T47D (cell line): ENCODE measurements around the gene ZNF24.

Experiments used
- DNase-seq, 2 experiments: peaks; one replicate each; pipeline versions ENCODE4 v3.0.0 to v3.0.0-alpha.2; 2011 to 2012; ENCODE audit warnings: low read depth in 1 of 2, low spot score in 1 of 2
- JUND ChIP-seq: IDR thresholded peaks from 2 replicates; pipeline ENCODE4 v1.6.1; 2012; ENCODE audit warnings: low read depth
- in situ Hi-C: cut with HindIII; loops from 2 replicates; pipeline ENCODE4 v1.10.0; 2016; ENCODE audit warnings: low sequenced_read_pairs, low pct_unique_long_range_greater_than_20kb

The ZNF24 gene

GRCh38 chr18:35376742-35377695, 32.8 kb upstream of the ZNF24 start, which contains the start of gene ZNF396:
Gene ZNF396 (minus strand): TSS chr18:35377337. CDS start chr18:35374292, 3,045 bp downstream.
- peak; percentile 73 to 84 for DNase-seq
- in situ Hi-C loops, result no loop called here
- TF ChIP-seq JUND, result no peak

GRCh38 chr18:35376393-35376741, 32.1 kb upstream of the ZNF24 start:
- no peak for TF ChIP-seq JUND
- in situ Hi-C loops, result no loop called here
- DNase-seq, result peak; percentile 6 to 11

DNA sequence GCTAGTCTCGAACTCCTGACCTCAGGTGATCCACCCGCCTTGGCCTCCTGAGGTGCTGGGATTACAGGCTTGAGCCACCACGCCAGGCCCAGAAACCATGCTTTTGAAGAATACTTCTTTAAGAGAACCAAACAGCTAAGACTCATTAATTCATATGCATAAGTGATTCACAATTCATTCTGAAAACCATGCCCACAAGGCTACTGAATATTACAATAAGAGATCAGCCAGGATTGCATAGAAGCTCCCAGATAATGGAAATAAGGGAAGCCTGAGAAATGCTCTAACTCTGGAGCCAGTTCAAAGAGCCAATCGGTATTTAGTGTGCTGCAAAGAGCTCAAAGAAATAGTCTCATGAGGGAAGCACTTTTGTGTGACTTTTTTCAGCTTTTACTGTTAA, 30.5 kb upstream of the ZNF24 start:
- no peak for TF ChIP-seq JUND
- in situ Hi-C loops, result no loop called here
- DNase-seq, result no peak

- DNase-seq, result no peak
- in situ Hi-C loops, result no loop called here
- TF ChIP-seq JUND, result no peak
Measured at GRCh38 chr18:35371412-35372195, 27.4 kb upstream of the ZNF24 start.

GRCh38 chr18:35369126-35369525, 24.9 kb upstream of the ZNF24 start:
- no peak for DNase-seq
- TF ChIP-seq JUND, result no peak
- in situ Hi-C loops, result no loop called here

DNA sequence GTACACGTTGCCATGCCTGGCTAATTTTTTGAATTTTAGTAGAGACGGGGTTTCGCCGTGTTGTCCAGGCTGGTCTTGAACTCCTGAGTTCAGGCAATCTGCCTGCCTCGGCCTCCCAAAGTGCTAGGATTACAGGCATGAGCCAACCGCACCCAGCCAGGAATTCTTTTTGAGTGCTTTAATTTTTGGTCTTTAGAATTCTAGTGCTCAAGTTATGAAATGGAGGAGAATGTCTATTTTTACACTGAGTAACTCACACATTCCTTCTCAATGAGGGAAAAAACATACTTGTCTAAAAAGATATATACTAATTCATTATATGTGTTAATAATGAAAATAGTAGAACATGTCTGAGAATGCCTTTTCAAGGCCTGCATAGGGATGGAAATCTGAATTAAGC, 24.4 kb upstream of the ZNF24 start:
- DNase-seq, result no peak
- TF ChIP-seq JUND, result no peak
- in situ Hi-C loops, result no loop called here

DNA sequence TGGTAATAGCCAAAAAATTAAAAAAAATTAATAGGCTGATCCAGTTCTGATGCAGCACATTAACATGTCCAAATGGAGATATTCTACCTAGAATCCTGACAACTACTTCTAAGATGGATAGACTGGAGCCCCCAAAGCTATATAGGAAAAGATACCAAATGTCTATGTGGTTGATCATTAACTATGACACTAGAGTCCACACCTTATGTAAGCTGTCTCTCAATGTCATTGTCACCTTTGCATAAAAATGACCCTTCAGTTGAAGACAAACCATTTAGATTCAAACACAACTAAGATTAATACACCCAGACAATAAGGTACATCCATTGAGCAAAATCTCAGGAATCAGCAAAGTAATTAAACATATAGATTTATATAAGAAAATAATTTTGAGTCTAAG, 18.3 kb upstream of the ZNF24 start:
- TF ChIP-seq JUND, result no peak
- no peak for DNase-seq
- in situ Hi-C loops, result no loop called here

DNA sequence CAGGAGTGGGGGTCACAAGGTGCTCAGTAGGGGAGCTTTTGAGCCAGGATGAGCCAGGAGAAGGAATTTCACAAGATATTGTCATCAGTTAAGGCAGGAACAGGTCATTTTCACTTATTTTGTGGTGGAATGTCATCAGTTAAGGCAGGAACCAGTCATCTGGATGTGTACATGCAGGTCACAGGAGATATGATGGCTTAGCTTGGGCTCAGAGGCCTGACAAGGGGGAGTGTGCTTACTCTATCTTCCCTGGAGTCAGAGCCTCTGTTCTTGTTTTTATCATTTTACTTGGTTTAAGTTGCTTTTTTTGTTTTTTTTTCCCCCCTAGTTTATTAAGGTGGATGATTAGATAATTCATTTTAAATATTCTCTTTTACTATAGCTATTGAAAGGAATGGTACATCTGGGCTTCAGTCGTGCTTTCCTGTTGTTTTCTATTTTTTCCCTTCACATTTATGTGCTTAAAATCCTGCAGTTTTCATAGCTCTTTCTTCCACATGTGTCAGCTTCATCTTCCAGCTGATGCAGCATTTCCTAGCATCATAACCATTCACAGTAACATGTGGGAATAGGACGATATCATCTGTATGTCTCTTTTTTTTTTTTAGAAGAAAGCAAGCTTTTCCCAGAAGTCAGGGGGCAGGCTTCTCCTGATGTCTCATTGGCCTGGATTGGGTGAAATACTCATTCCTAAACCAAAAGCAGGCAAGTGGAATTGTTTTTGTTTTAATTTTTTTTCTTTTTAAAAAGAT, 17.5 kb upstream of the ZNF24 start:
- DNase-seq, result no peak
- in situ Hi-C loops, result no loop called here
- TF ChIP-seq JUND, result no peak

- in situ Hi-C loops, result no loop called here
- DNase-seq, result peak; percentile 21 to 84
- TF ChIP-seq JUND, result no peak
Measured at GRCh38 chr18:35355140-35355618, 11.0 kb upstream of the ZNF24 start.

DNA sequence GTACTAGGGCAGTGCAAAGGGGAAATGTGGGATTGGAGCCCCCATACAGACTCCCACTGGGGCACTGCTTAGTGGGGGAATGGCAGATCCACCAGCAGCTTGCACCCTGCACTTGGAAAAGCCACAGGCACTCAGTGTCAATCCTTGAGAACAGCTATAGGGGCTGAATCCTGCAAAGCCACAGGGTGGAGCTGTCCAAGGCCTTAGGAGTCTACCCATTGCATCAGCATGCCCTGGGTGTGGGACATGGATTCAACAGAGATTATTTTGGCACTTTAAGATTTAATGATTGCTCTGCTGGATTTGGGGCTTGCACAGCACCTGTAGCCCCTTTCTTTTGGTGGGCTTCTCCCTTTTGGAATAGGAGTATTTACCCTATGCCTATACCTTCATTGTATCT, 8.6 kb upstream of the ZNF24 start:
- no peak for DNase-seq
- in situ Hi-C loops, result no loop called here
- no peak for TF ChIP-seq JUND

- in situ Hi-C loops, result no loop called here
- DNase-seq, result no peak
- TF ChIP-seq JUND, result no peak
Measured at GRCh38 chr18:35352283-35352682, 8.1 kb upstream of the ZNF24 start.

DNA sequence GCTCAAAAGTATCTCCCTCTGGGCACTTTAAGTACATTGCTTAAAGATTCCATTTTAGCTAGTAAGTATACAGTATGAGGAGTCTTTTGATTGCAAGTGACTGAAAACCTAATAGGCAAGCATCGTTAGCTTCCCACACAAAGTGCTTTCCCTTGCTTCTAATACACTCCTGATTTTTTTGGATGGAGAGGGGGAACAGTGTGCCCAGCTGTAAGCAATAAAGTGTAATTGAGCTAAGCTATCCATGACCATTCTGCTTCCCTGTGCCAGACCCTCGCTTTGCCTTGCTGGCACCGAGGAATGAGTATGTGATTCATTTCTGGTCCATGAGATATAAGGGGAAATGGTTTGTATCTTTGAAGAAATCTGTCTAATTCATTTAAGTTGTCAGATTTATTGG, 3.8 kb upstream of the ZNF24 start:
- TF ChIP-seq JUND, result no peak
- DNase-seq, result no peak
- in situ Hi-C loops, result no loop called here

- DNase-seq, result no peak
- in situ Hi-C loops, result no loop called here
- TF ChIP-seq JUND, result no peak
Measured at GRCh38 chr18:35345950-35346349, 1.7 kb upstream of the ZNF24 start.
